Tibial artery (tissue), 4 donors: ENCODE data around the gene CD320.
"Not testable (repeated sequence)": the region's sequence is repeated elsewhere in the genome, so short reads cannot be mapped to it uniquely, and the experiment has no call there.

Experiments used
- DNase-seq, 2 donors: peaks; one replicate each; pipeline ENCODE4 v3.0.0-alpha.2; 2019
- H3K27ac ChIP-seq, 2 donors: fragments of 200-600 bp; sonication (generic) in 1 of 2; 1 replicate in 1 of 2; 2 replicates in 1 of 2; pipeline ENCODE4 v1.5.1; 2018 to 2019; ENCODE audit warnings: mild to moderate bottlenecking in 1 of 2
- H3K27me3 ChIP-seq, 2 donors: fragments of 200-600 bp; sonication (generic) in 1 of 2; one replicate each; pipeline versions ENCODE4 v1.5.1 to v1.6.0; 2016 to 2019
- H3K36me3 ChIP-seq, 3 donors: fragments of 200-600 bp; sonication (generic) in 2 of 3; one replicate each; pipeline ENCODE4 v1.5.1; 2016 to 2019; ENCODE audit warnings: mild to moderate bottlenecking in 2 of 3
- H3K4me1 ChIP-seq, 4 donors: fragments of 200-600 bp; sonication (generic) in 2 of 4; 1 replicate in 3 of 4; 2 replicates in 1 of 4; pipeline ENCODE4 v1.5.1; 2016 to 2019
- H3K4me3 ChIP-seq, 2 donors: fragments of 200-600 bp; sonication (generic) in 1 of 2; 1 replicate in 1 of 2; 2 replicates in 1 of 2; pipeline ENCODE4 v1.5.1; 2018 to 2019; ENCODE audit warnings: mild to moderate bottlenecking in 2 of 2
- H3K9me3 ChIP-seq, 3 donors: fragments of 200-600 bp; sonication (generic) in 1 of 3; one replicate each; pipeline ENCODE4 v1.5.1; 2016 to 2019
- CTCF ChIP-seq, 2 experiments: fragments of 200-600 bp in 1 of 2; fragments of 450-650 bp in 1 of 2; IDR thresholded peaks; one replicate each; pipeline ENCODE4 v1.5.1; 2017 to 2019; ENCODE audit warnings: antibody characterized with exemption in 2 of 2, mild to moderate bottlenecking in 1 of 2, moderate library complexity in 1 of 2
- intact Hi-C: fragments of 100-400 bp; cut with DNase I; formaldehyde crosslinking; loops from one replicate; pipeline ENCODE4 v1.15.0; 2023; ENCODE audit warnings: low total_unique reads

CD320 gene

DNA sequence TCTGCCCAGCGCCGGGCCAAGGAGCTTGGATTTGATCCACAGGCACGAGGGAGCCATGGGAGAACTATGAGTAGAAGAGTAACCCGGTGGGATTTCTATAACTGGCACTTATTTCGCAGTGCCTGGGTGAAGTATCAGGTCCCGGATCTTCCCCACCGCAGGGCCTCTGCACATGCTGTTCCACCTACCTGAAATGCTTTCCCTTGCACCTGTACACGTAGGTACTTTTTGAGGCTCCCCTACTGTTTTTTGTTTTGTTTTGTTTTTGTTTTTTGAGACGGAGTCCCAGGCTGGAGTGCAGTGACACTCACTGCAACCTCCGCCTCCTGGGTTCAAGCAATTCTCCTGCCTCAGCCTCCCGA, 35.3 kb upstream of the CD320 start:
- no peak for DNase-seq
- Histone ChIP-seq H3K36me3 (no peaks in the 10 kb centered on the region), H3K27me3 (no peaks in the 10 kb centered on the region), H3K4me3 (peak overlapping the region; percentile 81), H3K27ac (peak overlapping the region; percentile 8 to 44), H3K4me1 (peaks cover 0 to 23% (median 9%) of the 10 kb centered on the region in 4 donors), H3K9me3 (no peaks in the 10 kb centered on the region)
- intact Hi-C loops = no loop called here
- no peak for TF ChIP-seq CTCF (IDR thresholded peaks at IDR 0.05)

- Histone ChIP-seq H3K27me3 (no peaks in the 10 kb centered on the region), H3K4me1 (peaks cover 0 to 20% (median 8%) of the 10 kb centered on the region in 4 donors), H3K36me3 (no peaks in the 10 kb centered on the region), H3K4me3 (peak within 1 kb of the TSS; percentile 81), H3K9me3 (no peaks in the 10 kb centered on the region), H3K27ac (peak within 1 kb of the TSS; percentile 81 to 89)
- no peak for TF ChIP-seq CTCF (IDR thresholded peaks at IDR 0.05)
- intact Hi-C loops = no loop called here
- peak; percentile 94 to 98 for DNase-seq
These were observed 34.7 kb upstream of the CD320 start, which contains the start of gene KANK3 for GRCh38 chr19:8342684-8343482. KANK3 (minus strand) TSS chr19:8343262; CDS start chr19:8337828, 5,434 bp downstream.

GRCh38 chr19:8342316-8342683, 34.1 kb upstream of the CD320 start:
- Histone ChIP-seq H3K9me3 (no peaks in the 10 kb centered on the region), H3K36me3 (no peaks in the 10 kb centered on the region), H3K27me3 (no peaks in the 10 kb centered on the region), H3K4me3 (peak overlapping the region; percentile 81), H3K4me1 (peaks cover 0 to 17% (median 8%) of the 10 kb centered on the region in 4 donors), H3K27ac (peak overlapping the region; percentile 81 to 89)
- intact Hi-C loops = no loop called here
- no peak for DNase-seq
- TF ChIP-seq CTCF (IDR thresholded peaks at IDR 0.05) = no peak

DNA sequence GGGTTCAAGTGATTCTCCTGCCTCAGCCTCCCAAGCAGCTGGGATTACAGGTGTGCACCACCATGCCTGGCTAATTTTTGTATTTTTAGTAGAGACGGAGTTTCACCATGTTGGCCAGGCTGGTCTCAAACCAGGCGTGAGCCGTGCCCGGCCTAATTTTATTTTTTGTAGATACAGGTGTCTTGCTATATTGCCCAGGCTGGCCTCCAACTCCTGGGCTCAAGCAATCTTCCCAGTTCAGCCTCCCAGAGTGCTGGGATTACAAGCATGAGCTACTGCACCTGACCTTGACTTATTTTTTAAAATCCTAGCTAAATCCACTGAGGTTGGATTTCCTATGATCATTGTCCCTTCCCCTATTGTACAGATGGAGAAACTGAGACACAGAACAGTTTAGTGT, 33.3 kb upstream of the CD320 start:
- H3K9me3 ChIP-seq, H3K4me3 ChIP-seq, intact Hi-C loops, H3K27me3 ChIP-seq, DNase-seq, H3K36me3 ChIP-seq: not testable (repeated sequence)
- Histone ChIP-seq H3K27ac (peak overlapping the region in 1 of 2 donors; percentile 81), H3K4me1 (peaks cover 0 to 17% (median 8%) of the 10 kb centered on the region in 4 donors)

DNA sequence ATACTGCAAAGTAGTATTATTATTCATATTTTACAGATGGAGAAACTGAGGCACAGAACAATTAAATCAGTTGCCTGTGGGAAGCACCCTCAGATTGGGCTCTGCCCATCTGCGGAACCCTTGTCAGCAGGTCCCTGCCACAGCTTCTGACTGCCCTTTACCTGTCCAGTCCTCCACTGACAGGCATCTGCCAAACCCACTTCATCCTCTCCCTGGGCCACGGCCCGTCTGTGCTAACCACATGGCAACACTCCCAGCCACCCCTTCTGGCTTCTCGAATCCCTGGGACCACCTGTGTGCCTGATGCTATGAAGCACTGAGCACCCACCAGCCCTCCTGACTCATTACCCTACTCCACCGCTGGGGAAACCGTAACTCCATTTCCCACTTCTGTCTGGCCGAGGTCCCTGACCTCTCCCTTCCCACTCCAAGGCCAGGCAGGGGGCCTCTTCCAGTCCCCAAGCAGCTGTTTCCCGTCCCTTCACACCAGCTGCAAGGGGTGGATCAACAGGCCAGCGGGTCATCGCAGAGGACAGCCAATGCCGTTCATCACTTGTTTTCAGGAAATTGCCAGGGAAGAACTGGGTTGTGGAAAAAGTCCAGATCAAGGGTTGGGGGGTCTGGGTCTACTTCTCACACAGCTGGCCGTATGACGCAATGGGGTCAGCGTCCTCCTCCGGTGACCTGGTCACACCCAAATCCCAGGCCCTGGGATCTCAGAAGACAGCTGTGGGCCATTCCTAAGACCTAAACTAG, 32.4 kb upstream of the CD320 start:
- Histone ChIP-seq H3K4me1 (peaks cover 0 to 18% (median 8%) of the 10 kb centered on the region in 4 donors), H3K27me3 (peaks cover 0 to 4% of the 10 kb centered on the region in 2 donors), H3K36me3 (no peaks in the 10 kb centered on the region), H3K27ac (no peak overlapping the region), H3K4me3 (no peak overlapping the region), H3K9me3 (no peaks in the 10 kb centered on the region)
- no peak for TF ChIP-seq CTCF (IDR thresholded peaks at IDR 0.05)
- intact Hi-C loops = no loop called here
- DNase-seq = no peak

DNA sequence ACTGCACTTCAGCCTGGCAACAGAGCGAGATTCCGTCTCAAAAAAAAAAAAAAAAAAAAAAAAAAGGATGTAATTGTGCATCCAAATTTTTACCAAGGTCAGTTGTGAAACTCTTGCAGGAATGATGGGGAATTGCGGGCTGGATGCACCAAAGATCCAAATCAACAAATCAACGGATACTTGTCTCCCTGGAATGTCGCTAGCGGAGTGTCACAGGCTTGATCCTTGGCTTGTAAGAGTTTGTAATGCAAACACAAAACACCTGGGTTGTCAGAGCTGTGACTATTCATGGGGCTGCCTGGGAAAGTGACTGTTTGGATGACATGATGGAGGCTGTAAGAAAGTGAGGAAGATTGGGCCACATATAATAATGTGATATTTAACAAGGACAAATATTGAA, 30.7 kb upstream of the CD320 start:
- intact Hi-C loops = no loop called here
- Histone ChIP-seq H3K9me3 (no peaks in the 10 kb centered on the region), H3K4me3 (no peak overlapping the region), H3K4me1 (peaks cover 0 to 30% (median 20%) of the 10 kb centered on the region in 4 donors), H3K27me3 (peaks cover 0 to 19% of the 10 kb centered on the region in 2 donors), H3K36me3 (no peaks in the 10 kb centered on the region), H3K27ac (no peak overlapping the region)
- TF ChIP-seq CTCF (IDR thresholded peaks at IDR 0.05) = no peak
- no peak for DNase-seq
